RPMI7951 (cell line): Measurements from ENCODE around the gene SLC22A4. TPM values are rescaled to one million over a fixed set of nuclear protein-coding genes. Genes with fewer than 3 reads are reported as not detected.
A peak's percentile ranks its signal among the peaks of the same experiment; 100 is the strongest.

Source experiments
- DNase-seq: peaks from one replicate; pipeline ENCODE4 v3.0.0-alpha.2; 2012; ENCODE audit warnings: low read depth
- total RNA-seq: library from RNA; depleted of rRNA; stranded (reverse); fragments of >200 nt; shearing (Covaris generic); gene quantifications from 2 replicates; pipeline ENCODE4 v1.2.3, GENCODE V29; 2014

Gene SLC22A4
- total RNA-seq, 1 experiment from 2014 or later, result 6.7 TPM

DNA sequence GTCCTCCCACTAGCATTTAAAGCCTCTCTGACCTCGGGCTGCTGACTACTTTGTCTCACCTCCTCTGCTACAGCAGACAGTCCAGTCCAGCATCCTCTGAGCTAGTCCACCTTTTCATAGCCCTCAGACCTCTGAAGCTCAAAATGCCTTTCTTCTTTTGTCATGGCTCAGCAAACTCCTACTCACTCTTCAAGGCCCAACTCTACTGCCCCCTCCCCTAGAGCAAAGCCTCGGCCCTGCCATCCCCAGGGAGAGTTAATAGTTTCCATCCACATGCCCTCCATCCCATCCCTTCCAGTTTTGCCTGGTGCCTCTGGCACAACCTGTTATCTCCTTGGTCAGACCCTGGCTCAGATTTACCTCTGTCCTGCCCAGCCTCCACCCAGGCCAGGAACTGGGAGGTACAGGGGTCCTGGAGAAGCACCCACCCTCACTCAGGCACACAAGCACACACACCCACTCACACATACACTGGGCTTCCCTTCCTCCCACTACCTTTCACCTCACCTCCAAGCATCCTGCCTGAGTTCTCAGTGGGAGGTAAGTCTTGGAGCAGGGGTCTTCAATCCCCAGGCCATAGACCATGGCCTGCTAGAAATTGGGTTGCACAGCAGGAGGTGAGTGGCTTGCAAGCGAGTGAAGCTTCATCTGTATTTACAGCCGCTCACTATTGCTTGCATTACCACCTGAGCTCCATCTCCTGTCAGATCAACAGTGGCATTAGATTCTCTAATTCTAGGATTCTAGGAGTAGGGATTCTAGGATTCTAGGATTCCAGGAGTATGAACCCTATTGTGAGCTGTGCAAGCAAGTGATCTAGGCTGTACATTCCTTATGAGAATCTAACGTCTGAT lies 18.6 kb upstream of the SLC22A4 start:
- no peak for DNase-seq

DNA sequence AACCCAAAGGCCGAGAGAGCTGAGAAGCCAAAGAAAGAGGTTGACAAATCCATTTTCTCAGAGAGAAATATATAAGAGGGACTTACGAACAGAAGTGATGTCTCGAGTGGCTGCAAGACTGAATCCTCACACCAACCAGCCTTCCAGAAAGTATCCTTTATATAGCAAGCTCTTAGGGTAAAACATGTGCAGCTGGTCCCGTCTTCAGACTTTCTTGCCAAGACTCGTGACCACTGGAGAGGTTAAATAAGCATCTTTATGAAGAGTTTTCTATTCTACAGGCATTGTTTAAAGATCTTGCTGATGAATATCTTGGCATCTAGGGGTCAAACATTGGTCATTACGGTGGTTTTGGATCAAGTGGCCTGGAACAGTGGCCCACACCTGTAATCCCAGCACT lies 16.9 kb upstream of the SLC22A4 start:
- no peak for DNase-seq

DNA sequence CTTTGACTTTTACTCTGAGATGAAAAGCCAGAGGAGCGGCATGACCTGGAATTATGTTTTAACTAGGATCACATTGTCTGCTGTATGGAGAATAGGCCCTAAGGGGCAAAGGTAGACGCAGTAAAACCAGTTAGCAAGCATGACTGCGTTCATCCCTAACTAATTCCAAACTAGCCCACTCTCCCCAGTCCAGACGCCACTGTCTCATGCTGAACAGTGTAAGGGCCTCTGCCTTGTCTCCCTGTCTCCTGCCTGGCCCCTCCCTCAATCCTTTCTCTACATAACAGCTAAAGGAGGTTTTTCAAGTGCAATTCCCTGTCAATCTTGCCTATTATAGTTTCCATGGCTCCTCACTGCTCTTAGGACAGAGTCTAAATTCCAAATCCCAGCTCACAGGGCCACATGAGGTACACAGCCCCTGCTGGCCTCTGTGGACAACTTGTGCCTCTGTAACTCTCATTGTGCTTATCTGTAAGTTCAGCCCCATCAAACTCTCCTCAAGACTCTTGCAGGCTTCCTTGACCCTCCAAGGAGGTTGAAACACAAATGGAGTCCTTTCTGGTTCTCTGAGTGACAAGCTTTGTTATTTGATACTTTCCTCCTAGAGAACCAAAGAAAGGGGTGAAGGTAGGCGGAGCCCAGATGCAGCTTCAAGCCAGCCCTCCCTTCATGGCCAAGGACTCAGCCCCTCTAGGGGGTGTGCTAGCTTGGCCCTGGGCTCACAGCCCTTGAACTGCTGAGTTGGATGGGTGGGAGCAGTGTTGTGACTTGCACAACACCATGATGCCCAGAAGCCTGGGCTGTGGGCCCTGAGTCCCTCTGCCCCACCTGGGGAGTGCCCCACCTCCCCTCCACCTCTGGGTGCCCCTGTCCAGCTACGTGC lies 16.0 kb upstream of the SLC22A4 start:
- no peak for DNase-seq

- no peak for DNase-seq
Measured at GRCh38 chr5:132279801-132280200, 14.4 kb upstream of the SLC22A4 start.

- no peak for DNase-seq
Measured at GRCh38 chr5:132280371-132281240, 13.6 kb upstream of the SLC22A4 start.

DNA sequence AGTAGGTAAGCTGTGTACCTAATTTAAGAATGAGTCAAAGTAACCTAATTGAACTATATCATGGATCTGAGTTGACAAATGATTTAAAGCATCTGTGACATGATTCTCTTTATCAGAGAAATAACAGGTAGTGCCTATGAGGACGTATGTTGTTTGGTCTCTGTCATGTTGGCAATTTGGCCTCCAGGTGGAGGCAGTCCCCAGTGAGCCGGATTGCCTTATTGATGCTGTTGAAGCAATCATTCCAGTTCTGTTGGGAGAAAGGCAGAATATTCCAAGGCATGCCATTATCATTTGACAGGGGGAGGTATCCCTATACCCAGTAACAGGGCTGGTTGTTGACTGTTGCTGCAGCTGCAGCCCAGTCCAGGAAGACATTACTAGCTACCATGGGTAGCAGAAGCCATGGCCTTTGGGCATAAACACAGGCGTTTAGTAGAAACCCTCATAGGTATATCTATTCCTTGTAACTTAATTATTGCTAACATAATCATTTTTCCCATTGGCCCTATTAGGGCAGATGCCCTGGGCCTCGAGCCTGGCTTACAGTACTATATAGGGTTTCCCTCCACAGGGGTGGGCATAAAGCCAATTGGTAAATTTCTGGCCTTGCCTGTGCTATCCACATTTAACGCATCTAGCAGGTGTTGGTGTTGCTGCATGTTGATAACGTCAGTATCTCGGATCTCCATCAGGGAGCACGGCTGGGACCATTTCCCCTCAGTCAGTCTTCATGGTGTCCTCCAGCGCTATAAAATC lies 12.2 kb upstream of the SLC22A4 start:
- no peak for DNase-seq

- DNase-seq, result peak; percentile 80
Measured at GRCh38 chr5:132283423-132284043, 10.7 kb upstream of the SLC22A4 start.

DNA sequence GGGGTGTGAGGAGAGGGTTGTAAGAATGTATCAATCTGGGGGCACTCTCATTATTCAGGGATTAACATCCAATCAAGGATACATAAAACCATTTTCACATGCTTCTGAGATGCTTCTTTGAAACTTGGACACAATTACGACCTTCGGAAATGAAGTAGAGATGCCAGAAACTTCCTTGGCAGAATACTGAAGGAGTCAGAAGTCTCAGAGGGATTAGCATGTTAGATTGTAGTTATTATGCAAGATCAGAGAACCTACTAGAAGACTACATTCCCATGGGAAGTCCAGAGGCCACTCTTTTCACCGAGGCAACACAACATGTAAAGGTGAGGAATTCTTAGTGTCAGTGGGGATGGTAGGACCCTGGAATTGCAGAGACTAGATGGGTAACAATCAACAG lies 5.1 kb upstream of the SLC22A4 start:
- DNase-seq, result no peak

- no peak for DNase-seq
Measured at GRCh38 chr5:132291026-132291425, 3.2 kb upstream of the SLC22A4 start.

GRCh38 chr5:132293066-132293991 lies 865 bp upstream of the SLC22A4 start:
- peak; percentile 92 for DNase-seq

GRCh38 chr5:132294728-132295504 lies 722 bp downstream of the SLC22A4 start:
- DNase-seq, result peak; percentile 87

- DNase-seq, result no peak
Measured at GRCh38 chr5:132295505-132296411, 1.6 kb downstream of the SLC22A4 start.

- no peak for DNase-seq
Measured at GRCh38 chr5:132296412-132297016, 2.3 kb downstream of the SLC22A4 start.

- no peak for DNase-seq
Measured at GRCh38 chr5:132297211-132297940, 3.2 kb downstream of the SLC22A4 start.

- DNase-seq, result peak; percentile 45
Measured at GRCh38 chr5:132298298-132299212, 4.4 kb downstream of the SLC22A4 start.
